Natural killer cell (primary cell): ENCODE results near the gene SPAG7. TPM values are rescaled to one million over a fixed set of nuclear protein-coding genes. Genes with fewer than 3 reads are reported as not detected.
A peak's percentile ranks its signal among the peaks of the same experiment; 100 is the strongest.

Experiments used
- ATAC-seq, 3 donors: fragments of 150-1000 bp in 2 of 3; fragments of 200-7000 bp in 1 of 3; cut with Tn5 transposase; 1 replicate in 1 of 3; 2 replicates in 2 of 3; pipeline ENCODE4 v1.10.0; 2021; ENCODE audit warnings: mild to moderate bottlenecking in 2 of 3, moderate library complexity in 2 of 3
- DNase-seq, 2 donors: peaks; one replicate each; pipeline versions ENCODE4 v3.0.0 to v3.0.0-alpha.2; 2013 to 2021; ENCODE audit warnings: mixed read lengths in 1 of 2
- H3K27ac ChIP-seq: one replicate; pipeline ENCODE4 v1.5.1; 2013; ENCODE audit warnings: mild to moderate bottlenecking, low read length
- H3K27me3 ChIP-seq: one replicate; pipeline ENCODE4 v1.6.1; 2013; ENCODE audit warnings: low read length; ENCODE audit not compliant: control insufficient read depth, insufficient read depth
- H3K36me3 ChIP-seq: one replicate; pipeline ENCODE4 v1.6.1; 2013; ENCODE audit warnings: low read length; ENCODE audit not compliant: control insufficient read depth, insufficient read depth
- H3K4me1 ChIP-seq: one replicate; pipeline ENCODE4 v1.6.1; 2013; ENCODE audit warnings: low read length; ENCODE audit not compliant: control insufficient read depth, insufficient read depth
- H3K4me3 ChIP-seq: one replicate; pipeline ENCODE4 v1.5.1; 2013; ENCODE audit warnings: low read length
- H3K9me3 ChIP-seq: one replicate; pipeline ENCODE4 v1.6.1; 2013; ENCODE audit warnings: low read length; ENCODE audit not compliant: control insufficient read depth, insufficient read depth
- H3K27ac Mint-ChIP-seq, 2 donors: one replicate each; pipeline ENCODE4 v1.8.0; 2022; ENCODE audit warnings: mild to moderate bottlenecking in 2 of 2, mixed read lengths in 2 of 2, moderate library complexity in 1 of 2
- H3K27me3 Mint-ChIP-seq, 2 donors: one replicate each; pipeline ENCODE4 v1.8.0; 2022; ENCODE audit warnings: low read depth in 2 of 2, mixed read lengths in 2 of 2
- H3K36me3 Mint-ChIP-seq: one replicate; pipeline ENCODE4 v1.8.0; 2022; ENCODE audit warnings: mixed read lengths
- H3K4me1 Mint-ChIP-seq, 2 donors: one replicate each; pipeline ENCODE4 v1.8.0; 2022; ENCODE audit warnings: mixed read lengths in 2 of 2
- H3K4me3 Mint-ChIP-seq: one replicate; pipeline ENCODE4 v1.8.0; 2022; ENCODE audit warnings: mild to moderate bottlenecking, moderate library complexity, mixed read lengths
- H3K9me3 Mint-ChIP-seq, 2 donors: one replicate each; pipeline ENCODE4 v1.8.0; 2022; ENCODE audit warnings: mixed read lengths in 2 of 2
- WGBS: methylation state at CpG from one replicate; pipeline ENCODE4 v1.1.7; 2013; ENCODE audit warnings: missing lambda C conversion rate; ENCODE audit not compliant: insufficient coverage; 5-methylcytosine and 5-hydroxymethylcytosine counted together
- intact Hi-C: fragments of 100-400 bp; cut with micrococcal nuclease; formaldehyde crosslinking; loops from one replicate; pipeline ENCODE4 v1.14.2; 2022
- total RNA-seq, 4 donors: library from RNA; stranded (reverse); fragments of 120-200 nt in 1 of 4; gene quantifications; one replicate each; pipeline versions ENCODE4 v1.2.3 to v1.2.4, GENCODE V29; 2013 to 2022
- TF ChIP-seq, protein P1 (sequence below): fragments of 200-600 bp; IDR thresholded peaks from one replicate; pipeline ENCODE4 v1.8.0; 2022; ENCODE audit warnings: antibody characterized with exemption

The SPAG7 gene
- total RNA-seq, 3 donors from 2014 or later (not counting 1 experiment from before 2014, with no cell fraction given), result 45.7 to 60.2 (median 59.6) TPM

DNA sequence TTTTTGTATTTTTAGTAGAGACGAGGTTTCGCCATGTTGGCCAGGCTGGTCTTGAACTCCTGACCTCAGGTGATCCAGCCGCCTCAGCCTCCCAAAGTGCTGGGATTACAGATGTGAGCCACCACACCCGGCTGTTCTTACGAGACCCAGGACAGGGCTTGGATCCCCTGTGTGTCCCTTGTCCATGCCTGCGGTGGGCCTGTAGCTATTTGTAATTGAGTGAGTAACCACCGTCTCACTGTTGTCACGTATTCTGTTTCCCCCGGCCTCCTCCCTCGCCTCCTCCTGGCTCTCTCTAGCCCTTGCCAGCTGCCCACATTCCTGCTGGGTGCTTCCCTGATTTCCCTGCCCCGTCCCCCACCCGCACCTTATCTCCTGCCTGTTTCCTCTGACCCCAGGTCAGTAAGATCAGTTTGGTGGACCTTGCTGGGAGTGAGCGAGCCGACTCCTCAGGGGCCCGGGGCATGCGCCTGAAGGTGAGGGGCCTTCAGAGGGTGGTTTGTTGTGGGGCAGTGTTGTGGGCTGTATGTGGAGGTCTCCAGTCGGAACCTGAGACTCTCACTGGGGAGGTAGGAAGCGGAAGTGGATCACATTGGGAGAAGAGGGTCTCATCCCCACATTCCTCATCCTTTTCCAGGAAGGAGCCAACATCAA is 35.7 kb upstream of the SPAG7 start:
- TF ChIP-seq, protein P1, sequence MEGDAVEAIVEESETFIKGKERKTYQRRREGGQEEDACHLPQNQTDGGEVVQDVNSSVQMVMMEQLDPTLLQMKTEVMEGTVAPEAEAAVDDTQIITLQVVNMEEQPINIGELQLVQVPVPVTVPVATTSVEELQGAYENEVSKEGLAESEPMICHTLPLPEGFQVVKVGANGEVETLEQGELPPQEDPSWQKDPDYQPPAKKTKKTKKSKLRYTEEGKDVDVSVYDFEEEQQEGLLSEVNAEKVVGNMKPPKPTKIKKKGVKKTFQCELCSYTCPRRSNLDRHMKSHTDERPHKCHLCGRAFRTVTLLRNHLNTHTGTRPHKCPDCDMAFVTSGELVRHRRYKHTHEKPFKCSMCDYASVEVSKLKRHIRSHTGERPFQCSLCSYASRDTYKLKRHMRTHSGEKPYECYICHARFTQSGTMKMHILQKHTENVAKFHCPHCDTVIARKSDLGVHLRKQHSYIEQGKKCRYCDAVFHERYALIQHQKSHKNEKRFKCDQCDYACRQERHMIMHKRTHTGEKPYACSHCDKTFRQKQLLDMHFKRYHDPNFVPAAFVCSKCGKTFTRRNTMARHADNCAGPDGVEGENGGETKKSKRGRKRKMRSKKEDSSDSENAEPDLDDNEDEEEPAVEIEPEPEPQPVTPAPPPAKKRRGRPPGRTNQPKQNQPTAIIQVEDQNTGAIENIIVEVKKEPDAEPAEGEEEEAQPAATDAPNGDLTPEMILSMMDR, result no peak
- H3K4me3 Mint-ChIP-seq, result no peak overlapping the region
- H3K27me3 Mint-ChIP-seq, result no peaks in the 10 kb centered on the region
- Histone ChIP-seq H3K4me1 (peaks cover 11% of the 10 kb centered on the region), H3K4me3 (no peak overlapping the region), H3K27ac (no peak overlapping the region), H3K27me3 (no peaks in the 10 kb centered on the region), H3K36me3 (peaks cover 39% of the 10 kb centered on the region), H3K9me3 (no peaks in the 10 kb centered on the region)
- intact Hi-C loops, result no loop called here
- H3K36me3 Mint-ChIP-seq, result peaks cover 26% of the 10 kb centered on the region
- no peak overlapping the region for H3K27ac Mint-ChIP-seq
- whole genome bisulfite sequencing, result over 99% methylated on average over 16 of the region's 18 CpGs
- no peaks in the 10 kb centered on the region for H3K9me3 Mint-ChIP-seq
- ATAC-seq (no peak), DNase-seq (no peak)
- peaks cover 18 to 29% of the 10 kb centered on the region in 2 donors for H3K4me1 Mint-ChIP-seq

DNA sequence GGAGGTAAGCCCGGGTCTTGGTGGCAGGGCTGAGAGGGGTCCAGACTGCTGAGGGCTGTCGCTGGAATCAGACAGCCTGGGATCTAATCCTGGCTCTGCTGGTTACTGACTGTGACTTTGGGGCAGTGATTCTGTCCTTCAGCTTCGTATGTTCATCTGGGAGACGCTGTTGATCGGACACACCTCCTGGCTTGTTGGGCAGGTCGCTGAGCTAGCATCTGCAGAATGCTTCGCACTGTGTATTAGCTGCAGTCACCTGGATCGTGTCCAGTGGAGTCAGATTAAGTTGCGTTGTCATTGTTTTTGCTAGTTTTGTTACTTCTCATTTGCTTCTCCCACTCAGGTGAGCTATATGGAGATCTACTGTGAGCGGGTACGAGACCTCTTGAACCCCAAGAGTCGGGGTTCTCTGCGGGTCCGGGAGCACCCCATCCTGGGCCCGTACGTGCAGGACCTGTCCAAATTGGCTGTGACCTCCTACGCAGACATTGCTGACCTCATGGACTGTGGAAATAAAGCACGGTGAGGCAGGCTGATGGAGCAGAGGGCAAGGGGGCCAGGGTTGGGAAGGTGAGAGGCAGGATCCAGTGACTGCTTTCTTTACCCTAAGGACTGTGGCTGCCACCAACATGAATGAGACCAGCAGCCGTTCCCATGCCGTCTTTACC is 34.6 kb upstream of the SPAG7 start:
- H3K27me3 Mint-ChIP-seq, result no peaks in the 10 kb centered on the region
- DNase-seq (no peak), ATAC-seq (no peak)
- peaks cover 29% of the 10 kb centered on the region for H3K36me3 ChIP-seq
- H3K9me3 ChIP-seq, result no peaks in the 10 kb centered on the region
- H3K4me1 Mint-ChIP-seq, result peaks cover 18 to 32% of the 10 kb centered on the region in 2 donors
- intact Hi-C loops, result no loop called here
- WGBS, result 98% methylated on average over 20 of the region's 20 CpGs
- H3K4me1 ChIP-seq, result peaks cover 14% of the 10 kb centered on the region
- no peak overlapping the region for H3K27ac ChIP-seq
- TF ChIP-seq, protein P1, result no peak
- H3K4me3 ChIP-seq, result no peak overlapping the region
- H3K27ac Mint-ChIP-seq, result no peak overlapping the region
- peaks cover 15% of the 10 kb centered on the region for H3K36me3 Mint-ChIP-seq
- no peaks in the 10 kb centered on the region for H3K27me3 ChIP-seq
- no peaks in the 10 kb centered on the region for H3K9me3 Mint-ChIP-seq
- no peak overlapping the region for H3K4me3 Mint-ChIP-seq

DNA sequence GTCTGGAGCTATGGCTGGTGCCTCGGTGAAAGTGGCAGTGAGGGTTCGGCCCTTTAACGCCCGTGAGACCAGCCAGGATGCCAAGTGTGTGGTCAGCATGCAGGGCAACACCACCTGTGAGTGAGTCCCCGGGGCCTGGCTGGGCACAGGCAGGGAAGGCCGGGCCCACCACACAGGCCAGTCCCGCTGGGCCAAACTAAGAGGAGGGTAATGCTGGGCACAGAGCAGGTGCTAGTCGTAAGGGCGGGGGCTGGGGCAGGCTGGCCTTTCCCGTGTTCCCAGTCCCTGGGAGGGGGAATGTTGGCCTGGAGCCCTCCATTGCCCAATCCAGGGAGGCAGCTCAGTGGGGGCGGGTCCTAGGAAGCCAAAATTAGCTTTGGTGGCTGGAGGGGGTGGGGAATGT is 32.6 kb upstream of the SPAG7 start:
- peaks cover 11% of the 10 kb centered on the region for H3K36me3 Mint-ChIP-seq
- H3K27me3 ChIP-seq, result no peaks in the 10 kb centered on the region
- 93% methylated on average over 11 of the region's 11 CpGs for WGBS
- intact Hi-C loops, result no loop called here
- peaks cover 0 to 1% of the 10 kb centered on the region in 2 donors for H3K27me3 Mint-ChIP-seq
- TF ChIP-seq, protein P1, result no peak
- no peak overlapping the region for H3K27ac ChIP-seq
- H3K4me1 Mint-ChIP-seq, result peaks cover 18 to 38% of the 10 kb centered on the region in 2 donors
- DNase-seq (no peak), ATAC-seq (no peak)
- H3K36me3 ChIP-seq, result peaks cover 22% of the 10 kb centered on the region
- no peak overlapping the region for H3K4me3 ChIP-seq
- no peaks in the 10 kb centered on the region for H3K9me3 ChIP-seq
- H3K4me1 ChIP-seq, result peaks cover 21% of the 10 kb centered on the region
- peak overlapping the region in 1 of 2 donors; percentile 39 for H3K27ac Mint-ChIP-seq
- no peak overlapping the region for H3K4me3 Mint-ChIP-seq
- H3K9me3 Mint-ChIP-seq, result no peaks in the 10 kb centered on the region
